Measurements from ENCODE around the gene SELENOF.
"Not testable (repeated sequence)": the region's sequence is repeated elsewhere in the genome, so short reads cannot be mapped to it uniquely, and the experiment has no call there.

SELENOF gene

DNA sequence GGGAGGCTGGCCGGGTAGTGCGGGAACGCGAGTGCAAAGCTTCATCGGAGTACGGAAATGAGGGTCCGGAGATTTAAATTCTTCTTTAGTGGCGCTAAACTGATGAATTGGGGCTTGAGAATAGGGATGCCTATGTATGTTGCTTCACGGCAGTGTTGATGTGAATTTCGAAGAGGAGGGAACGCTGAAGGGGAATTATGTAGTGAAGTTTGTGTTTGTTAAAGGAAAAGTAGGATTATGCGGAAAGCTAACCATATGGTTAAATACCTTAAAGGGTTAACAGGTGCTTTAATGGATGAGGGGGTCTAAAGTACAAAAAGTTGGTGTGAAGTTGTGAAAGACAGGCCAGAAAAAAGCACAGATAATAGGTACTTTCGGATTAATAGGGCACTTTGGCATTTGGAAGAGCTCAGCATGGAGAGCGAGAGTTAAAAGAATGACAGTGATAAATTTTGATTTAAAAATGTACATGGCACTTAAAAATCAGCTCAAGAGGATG, 1.9 kb upstream of the SELENOF start:
- no peak for DNase-seq

DNA sequence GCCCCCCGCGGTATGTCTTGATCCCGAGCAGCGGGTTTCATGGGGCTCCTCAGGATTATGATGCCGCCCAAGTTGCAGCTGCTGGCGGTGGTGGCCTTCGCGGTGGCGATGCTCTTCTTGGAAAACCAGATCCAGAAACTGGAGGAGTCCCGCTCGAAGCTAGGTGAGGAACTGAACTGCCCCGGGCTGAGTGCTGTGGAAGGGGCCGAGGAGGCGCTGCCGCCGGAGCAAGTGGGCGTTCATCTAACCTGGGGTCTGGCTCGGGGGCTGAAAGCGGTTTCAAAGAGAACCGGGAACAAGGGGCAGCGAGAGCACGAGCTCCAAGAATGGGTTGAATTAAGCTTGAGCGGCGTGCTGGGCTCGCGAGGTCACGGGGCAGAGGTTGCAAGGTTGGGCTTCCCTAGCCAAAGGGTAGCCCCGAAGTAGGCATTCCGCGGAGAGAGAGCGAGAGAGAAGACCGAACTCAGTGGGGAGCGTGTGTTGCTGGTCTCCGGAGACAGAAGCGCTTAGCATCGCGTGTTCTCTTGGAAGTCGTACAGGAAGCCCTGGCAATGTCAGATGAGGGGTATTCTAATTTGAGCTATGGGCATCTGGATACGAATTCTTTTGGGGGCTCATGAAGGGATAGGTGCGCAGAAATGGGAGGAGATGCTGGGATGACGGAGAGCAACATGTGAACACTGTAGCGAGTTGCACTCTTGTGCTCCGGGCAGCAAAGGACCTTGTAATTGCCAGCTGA, 1.2 kb upstream of the SELENOF start:
- DNase-seq: peak; percentile 43

DNA sequence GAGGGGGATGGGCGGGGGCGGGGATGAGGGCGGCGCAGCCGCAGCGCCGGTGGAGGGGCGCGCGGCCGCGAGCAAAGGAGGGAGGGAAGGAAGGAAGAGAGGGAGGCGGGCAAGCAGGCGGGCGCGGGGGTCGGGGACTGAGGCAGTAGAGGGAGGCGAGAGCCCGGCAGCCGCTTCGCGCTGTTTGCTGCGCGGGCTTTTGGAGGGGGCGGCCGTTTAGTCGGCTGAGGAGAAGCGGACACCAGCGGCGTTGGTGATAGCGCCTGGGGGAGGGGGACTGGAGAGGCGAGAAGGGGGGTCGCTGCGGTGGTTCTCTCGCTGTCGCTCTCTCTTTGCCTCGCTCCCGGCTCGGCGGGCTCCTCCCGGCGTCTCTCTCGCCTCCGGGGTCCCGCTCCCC, 673 bp upstream of the SELENOF start, which contains the start of gene HS2ST1:
Gene HS2ST1, plus strand, starts transcription at position 35 of the 397 bp plus-strand sequence.
- DNase-seq: no peak

DNA sequence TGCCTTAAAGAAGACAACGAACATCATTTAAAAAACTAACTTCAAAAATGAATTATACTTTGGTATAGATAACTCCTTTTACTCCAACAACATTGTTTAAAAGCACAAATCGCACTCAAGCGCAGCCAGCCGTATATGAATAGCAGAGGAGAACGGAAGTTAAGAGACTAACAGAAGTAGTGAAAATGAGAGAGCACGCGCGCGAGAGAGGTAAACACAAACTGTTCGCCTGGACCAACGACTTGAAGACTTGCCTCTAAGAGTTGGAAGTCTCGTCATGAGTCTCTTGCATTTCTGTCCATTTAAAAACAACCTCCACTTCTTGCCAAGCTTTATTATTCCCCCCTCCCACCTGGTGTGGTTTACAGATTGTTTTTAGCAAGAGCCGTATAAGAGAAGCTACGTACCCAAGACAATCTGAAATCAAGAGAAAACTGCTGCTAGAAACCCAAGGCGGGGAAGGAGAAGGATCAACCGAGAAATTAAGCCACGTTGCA, 479 bp downstream of the SELENOF start:
- peak; percentile 36 for DNase-seq

DNA sequence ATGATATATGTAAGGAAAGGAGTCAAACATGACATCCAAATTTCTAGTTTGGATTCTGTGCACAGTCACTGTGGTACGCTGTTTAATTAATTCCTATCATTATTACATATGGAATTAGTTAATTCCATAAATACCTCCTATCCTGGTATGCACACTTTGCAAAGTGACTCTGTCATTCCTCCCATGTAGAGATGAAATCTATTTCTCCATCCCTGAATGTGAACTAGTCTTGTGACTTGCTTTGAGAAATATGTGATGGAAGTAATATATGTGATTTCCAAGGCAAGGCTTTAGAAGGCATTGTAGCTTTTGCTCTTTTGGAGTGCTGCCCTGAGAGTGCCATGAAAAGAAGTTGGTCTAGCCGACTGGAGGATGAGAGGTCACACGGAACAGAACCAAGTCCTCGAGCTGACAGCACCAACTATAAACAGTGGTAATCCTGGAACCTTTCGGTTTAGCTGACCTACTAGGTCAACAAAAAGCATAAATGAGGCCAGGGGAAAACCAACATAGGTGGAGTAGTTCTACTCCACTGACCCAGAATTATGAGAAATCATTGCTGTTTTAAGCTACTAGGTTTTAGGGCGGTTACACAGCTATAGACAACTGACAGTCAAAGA, 1.5 kb downstream of the SELENOF start:
- DNase-seq: peak; percentile 25

DNA sequence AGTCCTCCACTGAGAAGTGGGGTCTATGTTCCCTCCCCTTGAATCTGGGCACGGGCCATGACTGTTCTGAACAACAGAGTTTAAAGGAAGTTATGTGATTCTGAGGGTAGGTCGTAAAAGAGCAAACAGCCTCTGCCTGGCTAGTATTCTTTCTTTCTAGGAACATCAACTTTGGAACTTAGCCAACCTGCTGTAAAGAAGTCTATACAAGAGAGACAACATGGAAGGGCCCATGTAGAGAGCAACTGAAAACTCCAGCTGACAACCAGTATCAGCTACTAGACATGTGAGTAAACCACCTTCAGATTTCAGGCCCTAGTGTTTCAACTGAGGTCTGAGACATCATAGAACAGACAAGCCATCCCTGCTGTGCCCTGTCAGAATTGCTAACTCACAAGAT, 7.5 kb downstream of the SELENOF start:
- no peak for DNase-seq

DNA sequence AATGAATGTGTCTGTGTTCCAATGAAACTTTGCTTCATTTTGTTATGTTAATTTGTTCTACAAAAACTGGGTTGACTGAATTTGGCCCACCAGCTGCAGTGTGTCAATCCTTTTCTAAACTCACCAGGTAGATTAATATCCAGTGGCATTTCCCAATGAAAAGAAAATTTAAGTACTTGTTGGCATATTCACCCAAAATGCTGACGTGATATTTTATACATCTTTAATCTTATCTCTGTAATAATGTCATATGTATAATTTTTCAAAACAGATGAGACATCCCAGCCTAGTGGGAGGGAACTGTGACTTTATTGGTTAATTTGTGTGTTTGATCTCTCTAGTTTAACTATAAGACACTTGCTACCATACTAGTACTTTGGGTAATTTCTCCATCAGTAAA, 8.1 kb downstream of the SELENOF start:
- DNase-seq: no peak

DNA sequence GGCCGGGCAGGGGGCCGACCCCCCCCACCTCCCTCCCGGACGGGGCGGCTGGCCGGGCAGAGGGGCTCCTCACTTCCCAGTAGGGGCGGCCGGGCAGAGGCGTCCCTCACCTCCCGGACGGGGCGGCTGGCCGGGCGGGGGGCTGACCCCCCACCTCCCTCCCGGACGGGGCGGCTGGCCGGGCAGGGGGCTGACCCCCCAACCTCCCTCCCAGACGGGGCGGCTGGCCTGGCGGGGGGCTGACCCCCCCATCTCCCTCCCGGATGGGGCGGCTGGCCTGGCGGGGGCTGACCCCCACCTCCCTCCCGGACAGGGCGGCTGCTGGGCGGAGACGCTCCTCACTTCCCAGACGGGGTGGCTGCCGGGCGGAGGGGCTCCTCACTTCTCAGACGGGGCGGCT, 14.5 kb downstream of the SELENOF start:
- not testable (repeated sequence) for DNase-seq

DNA sequence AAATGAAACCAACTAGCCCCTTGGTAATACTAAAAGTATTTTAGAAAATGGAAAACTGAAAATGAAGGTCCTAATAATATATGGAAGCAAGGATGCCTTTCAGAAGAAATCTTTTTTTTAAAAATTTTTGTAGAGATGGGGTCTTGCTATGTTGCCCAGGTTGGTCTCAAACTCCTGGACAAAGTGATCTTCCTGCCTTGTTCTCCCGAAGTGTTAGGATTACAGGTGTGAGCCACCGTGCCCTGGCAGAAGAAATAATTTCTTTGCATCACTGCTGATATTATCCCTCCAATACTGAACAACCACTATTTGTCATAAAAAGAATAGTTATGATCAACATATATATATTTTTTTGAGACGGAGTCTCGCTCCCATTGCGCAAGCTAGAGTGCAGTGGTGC, 25.6 kb downstream of the SELENOF start:
- no peak for DNase-seq

DNA sequence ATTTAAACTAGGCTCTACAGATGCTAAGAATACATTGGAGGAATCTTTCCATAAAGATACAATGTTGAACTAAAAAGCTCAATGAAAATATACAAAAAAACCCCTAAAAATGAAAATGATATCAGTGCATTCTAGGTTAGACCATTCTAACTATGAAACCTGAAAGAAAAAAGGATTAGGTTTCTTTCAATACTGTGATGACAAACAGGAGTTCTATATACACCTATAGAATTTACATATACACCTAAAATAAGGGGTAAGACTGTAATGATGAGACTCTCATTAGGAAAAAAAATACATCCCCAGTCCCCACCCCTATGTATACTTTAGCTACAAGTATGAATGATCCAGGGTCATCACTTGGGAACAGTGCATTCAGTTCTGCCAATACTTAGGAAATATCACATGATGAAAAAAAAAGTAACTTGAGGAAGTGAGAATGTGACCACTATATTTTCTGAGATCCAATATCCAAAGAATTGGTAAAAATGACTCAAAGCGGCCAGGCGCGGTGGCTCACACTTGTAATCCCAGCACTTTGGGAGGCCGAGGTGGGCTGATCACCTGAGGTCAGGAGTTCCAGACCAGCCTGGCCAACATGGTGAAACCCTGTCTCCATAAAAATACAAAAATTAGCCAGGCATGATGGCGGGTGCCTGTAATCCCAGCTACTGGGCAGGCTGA, 26.3 kb downstream of the SELENOF start:
- DNase-seq: no peak

DNA sequence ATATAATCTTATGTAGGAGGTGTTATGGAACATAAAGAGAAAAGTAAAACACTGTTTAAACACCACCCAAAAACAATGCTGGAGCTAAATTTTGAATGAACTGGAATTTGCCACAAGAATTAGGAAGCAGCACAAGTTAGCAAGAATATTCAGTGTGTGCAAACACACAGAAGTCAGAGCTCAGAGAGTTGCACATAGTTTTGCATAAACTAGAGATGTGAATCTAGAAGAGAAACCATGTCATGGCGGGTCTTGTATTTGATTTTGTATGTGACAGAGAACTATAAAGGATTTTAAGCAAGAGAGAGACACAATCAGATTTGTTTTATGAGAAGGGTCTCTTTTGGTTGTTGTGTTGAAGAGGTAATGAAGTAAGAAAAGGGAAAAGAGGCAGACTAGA, 38.2 kb downstream of the SELENOF start:
- DNase-seq: no peak

DNA sequence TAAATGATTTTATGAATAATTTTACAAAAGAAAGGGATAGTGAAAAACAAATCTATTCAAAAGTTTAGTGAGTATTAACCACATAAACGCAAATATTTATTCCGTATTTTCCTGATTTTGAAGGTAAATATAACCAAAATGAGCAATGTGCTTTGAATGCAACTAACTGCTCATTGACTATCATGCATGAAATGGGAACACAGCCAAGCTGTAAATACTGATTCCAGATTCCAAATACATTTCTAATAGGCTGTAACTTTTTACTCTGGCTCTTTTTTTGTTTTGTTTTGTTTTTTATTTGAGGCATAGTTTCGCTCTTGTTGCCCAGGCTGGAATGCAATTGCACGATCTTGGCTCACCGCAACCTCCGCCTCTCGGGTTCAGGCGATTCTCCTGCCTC, 41.8 kb downstream of the SELENOF start:
- peak; percentile 27 for DNase-seq

DNA sequence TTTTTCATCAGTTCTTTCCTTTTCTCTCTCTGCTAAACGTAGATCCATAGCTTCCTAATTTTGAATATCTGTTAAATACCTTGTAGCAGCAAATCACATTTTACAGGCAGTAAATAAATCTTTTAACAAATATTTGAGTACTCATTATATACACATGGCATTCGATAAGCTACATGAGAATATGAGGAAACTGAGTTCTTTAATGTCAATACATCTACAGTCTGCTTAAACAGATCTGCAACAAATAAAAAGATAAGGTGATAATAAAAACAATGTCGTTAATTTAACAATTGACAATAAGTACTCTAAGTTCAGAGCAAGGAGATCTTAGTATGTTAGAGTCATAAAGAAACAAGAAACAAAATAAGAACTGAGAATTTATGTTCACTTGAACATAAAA, 42.9 kb downstream of the SELENOF start:
- DNase-seq: no peak

DNA sequence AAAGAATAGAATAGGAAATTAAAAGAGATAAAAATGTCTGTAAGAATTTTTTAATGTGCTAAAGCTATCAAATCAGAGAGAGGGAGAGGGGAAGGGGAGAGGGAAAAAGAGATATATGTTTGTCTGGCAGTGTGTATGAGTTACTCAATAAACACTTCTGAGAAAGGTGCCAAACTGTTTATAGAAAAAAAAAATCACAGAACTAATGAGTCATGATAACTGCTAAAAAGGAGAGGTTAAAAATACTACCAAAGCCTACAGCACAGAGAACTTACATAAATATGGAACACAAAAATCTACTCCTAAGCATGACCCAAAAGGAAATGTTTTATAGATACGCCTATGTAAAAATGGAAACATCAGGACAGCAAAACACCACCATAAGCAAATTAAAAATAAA, 45.4 kb downstream of the SELENOF start:
- no peak for DNase-seq

DNA sequence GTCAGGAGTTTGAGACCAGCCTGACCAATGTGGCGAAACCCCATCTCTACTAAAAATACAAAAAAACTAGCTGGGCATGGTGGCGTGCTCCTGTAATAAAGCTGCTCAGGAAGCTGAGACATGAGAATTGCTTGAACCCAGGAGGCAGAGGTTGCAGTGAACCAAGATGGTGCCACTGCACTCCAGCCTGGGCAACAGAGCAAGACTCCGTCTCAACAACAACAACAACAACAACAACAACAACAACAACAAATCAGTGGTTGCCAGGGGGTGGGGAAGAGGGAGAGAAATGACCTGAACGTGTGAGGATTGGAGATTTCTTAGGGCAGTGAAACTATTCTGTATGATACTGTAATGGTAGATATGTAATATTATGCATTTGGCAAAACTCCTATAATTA, 46.6 kb downstream of the SELENOF start:
- DNase-seq: not testable (repeated sequence)

DNA sequence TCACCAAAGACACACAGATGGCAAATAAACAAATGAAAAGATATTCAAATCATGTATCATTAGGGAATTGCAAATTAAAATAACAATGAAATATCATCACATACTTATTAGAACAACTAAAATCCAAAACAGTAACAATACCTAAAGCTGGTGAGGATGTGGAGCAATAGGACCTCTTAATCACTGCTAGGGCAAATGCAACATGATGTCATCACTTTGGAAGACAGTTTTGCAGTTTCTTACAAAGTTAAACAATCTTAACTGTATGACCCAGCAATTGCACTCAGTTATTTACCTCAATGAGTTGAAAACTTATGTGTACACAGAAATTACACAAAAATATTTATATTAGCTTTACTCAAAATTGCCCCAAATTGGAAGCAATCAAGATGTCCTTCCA, 47.3 kb downstream of the SELENOF start:
- peak; percentile 28 for DNase-seq

DNA sequence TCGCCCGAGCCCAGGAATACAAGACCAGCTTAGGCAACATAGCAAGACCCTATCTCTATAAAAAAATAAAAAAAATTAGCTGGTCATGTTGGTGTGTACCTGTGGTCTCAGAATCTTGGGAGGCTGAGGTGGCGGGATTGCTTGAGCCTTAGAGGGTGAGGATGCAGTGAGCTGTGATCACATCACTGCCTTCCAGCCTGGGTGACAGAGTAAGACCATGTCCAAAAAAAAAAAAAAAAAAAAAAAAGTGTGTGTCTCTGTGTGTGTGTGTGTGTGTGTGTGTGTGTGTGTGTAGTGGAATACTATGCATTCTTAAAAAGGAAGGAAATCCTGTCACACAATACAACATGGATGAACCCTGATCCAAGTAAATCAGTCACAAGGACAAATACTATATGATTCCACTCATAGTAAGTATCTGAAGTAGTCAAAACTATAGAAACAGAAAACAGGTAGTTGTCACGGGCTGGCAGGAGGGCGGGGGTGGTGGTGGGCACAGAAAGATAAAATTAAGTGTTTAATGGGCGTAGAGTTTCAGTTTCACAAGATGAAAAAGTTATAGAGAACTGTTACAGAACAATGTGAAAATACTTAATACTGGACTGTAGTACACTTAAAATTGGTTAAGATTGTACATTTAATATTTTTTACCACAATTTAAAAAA, 47.8 kb downstream of the SELENOF start:
- DNase-seq: no peak

DNA sequence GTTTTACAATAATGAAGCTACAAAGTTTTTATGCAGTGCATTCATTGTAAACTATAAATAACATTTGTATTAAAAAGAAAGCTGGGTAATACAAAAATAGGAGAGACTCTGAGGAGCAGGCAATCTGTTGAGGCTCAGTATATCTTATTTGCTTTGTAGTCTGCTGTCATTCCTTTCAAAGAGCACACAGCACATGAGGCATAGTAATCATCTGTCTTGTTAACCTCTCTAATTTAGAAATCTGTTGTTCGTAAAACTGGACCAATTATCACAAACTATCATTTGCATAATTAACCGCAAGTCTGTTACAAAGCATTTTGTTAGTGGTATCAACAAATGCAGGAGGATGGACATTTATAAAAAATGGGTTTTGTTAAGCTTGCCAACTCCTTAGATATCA, 51.0 kb downstream of the SELENOF start:
- DNase-seq: no peak

DNA sequence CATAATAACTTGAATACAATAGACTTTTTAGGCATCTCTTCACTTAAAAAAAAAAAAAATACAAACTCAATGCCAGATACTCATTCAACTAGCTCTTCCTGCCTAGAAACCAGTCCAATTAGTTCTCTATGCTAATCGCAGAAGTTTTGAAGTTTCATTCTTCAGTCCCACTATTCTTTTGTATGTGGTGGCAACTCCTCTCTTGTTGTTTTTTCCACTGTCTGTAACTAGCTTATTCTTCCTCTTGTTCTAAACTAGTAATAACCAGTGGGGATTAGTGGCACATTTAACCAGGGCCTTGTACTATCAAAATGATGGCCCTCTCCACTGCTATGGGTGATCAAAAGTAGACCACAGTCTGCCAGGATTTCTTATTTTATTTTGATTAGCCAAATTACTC, 52.5 kb downstream of the SELENOF start:
- DNase-seq: no peak

DNA sequence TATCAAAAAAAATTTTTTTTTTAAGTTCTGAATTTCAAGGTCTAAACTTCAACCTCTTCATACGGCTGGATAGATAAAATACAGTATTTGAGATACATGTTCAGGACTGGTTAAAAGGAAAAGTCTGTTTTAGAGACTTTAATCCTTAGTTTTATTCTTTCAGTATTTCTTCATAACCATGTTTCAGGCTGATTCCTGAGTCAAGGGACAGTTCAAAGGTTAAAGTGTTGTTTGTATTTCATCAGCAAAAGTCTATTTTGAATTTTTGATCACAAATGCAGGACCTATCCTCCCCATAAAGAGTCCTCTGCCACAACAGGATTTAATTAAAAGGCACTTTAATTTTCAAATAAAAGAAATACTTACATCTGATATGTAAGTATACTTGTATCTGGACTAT, 53.5 kb downstream of the SELENOF start:
- DNase-seq: no peak

DNA sequence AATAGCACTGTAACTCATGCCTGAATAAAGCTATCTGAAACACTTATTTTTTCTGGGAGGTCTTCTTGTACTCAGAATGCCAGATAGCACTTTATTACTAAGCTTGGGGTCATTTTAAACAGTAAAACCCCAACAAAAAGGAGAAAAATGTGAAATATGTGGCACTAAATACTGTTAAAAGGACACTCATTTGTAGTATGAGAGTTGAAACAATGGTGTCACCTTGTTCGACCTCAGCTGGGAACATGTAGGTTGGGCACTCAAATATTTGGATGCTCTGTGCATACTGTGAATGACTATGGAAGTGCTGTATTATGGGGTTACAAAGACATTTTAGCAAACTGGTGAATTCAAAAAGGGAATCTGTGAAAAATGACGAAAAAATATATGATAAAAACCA, 53.9 kb downstream of the SELENOF start:
- no peak for DNase-seq

DNA sequence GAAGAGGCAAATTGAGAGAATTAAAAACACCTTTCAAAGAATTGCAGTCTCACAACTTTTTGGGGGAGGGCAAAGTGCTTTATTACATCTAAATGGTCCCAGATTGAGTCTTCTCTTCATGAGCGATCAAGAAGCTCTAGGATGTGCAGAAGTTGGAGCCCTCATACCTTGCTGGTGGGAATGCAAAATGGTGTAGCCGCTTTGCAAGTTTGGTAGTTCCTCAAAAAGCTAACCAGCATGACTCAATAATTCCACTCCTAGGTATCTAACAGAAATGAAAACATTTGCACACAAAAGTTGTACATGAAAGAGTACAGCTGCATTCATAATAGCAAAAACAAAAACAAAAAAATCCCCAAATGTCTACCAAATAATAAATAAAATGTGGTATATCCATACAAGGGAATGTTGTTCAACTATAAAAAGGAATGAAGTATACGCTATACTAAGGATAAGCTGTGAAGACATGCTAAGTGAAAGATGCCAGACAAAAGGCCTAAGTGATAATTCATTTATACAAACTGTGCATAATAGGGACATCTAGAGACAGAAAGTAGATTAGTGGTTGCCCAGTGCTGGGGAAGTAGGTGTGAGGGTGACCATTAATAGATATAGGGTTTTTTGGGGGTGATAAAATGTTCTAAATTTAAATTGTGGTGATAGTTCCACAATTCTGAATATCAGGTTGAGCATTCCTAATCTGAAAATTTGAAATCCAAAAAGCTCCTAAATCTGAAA, 55.2 kb downstream of the SELENOF start:
- no peak for DNase-seq

DNA sequence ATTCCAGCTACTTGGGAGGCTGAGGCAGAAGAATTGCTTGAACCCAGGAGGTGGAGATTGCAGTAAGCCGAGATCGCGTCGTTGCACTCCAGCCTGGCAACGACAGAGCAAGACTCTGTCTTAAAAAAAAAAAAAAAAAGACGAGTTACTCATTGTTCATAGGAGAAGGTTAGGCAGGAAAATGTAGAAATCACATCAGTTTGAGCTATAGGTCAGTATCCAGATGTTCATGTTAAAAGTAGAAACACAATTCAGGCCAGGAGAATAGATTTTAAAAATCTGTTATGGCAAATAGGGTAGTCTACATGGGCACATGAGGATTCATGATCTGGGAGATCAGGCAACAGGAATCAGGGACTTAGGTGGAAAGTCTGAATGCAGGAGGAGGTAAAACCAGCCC, 57.7 kb downstream of the SELENOF start:
- no peak for DNase-seq
